Fibroblast of the aortic adventitia (primary cell): Measurements from ENCODE around the gene TMEM101. TPM values are rescaled to one million over a fixed set of nuclear protein-coding genes. Genes with fewer than 3 reads are reported as not detected.

Experiments used
- DNase-seq: peaks from one replicate; pipeline ENCODE4 v3.0.0-alpha.2; 2010; ENCODE audit warnings: low read depth
- H3K4me3 ChIP-seq: 2 replicates; pipeline ENCODE4 v1.5.1; 2011; ENCODE audit warnings: low read depth, mild to moderate bottlenecking, control low read depth, low read length, moderate library complexity
- CTCF ChIP-seq: IDR thresholded peaks from 2 replicates; pipeline ENCODE4 v1.5.1; 2011; ENCODE audit warnings: mild to moderate bottlenecking, low read length, control low read depth, inconsistent platforms; ENCODE audit not compliant: insufficient read depth
- total RNA-seq: library from RNA; depleted of rRNA; stranded (reverse); fragments of >200 nt; gene quantifications from 2 replicates; pipeline ENCODE4 v1.2.3, GENCODE V29; 2012; ENCODE audit warnings: low replicate concordance

TMEM101 gene
- total RNA-seq, 1 donor = 28.5 TPM

GRCh38 chr17:43982171-43982570 lies 32.6 kb downstream of the TMEM101 start:
- no peak overlapping the region for H3K4me3 ChIP-seq
- no peak for DNase-seq
- no peak for TF ChIP-seq CTCF

GRCh38 chr17:43979671-43980070 lies 35.1 kb downstream of the TMEM101 start:
- DNase-seq = no peak

GRCh38 chr17:43979011-43979410 lies 35.8 kb downstream of the TMEM101 start:
- no peak overlapping the region for H3K4me3 ChIP-seq
- TF ChIP-seq CTCF = no peak
- no peak for DNase-seq

More at GRCh38 chr17:43979671-43980070, 35.1 kb downstream of the TMEM101 start:
- H3K4me3 ChIP-seq = no peak overlapping the region
- TF ChIP-seq CTCF = no peak

- no peak overlapping the region for H3K4me3 ChIP-seq
- TF ChIP-seq CTCF = no peak
- DNase-seq = no peak
These were observed 36.7 kb downstream of the TMEM101 start for GRCh38 chr17:43978078-43978477.

- no peak for DNase-seq
- no peak overlapping the region for H3K4me3 ChIP-seq
- no peak for TF ChIP-seq CTCF
These were observed 37.6 kb downstream of the TMEM101 start for GRCh38 chr17:43976963-43977837.

- no peak overlapping the region for H3K4me3 ChIP-seq
- TF ChIP-seq CTCF = no peak
- no peak for DNase-seq
These were observed 38.9 kb downstream of the TMEM101 start for GRCh38 chr17:43975898-43976297.
